Amniotic epithelial cell (primary cell): Measurements from ENCODE around the gene DDX47.
"Not testable (repeated sequence)": the region's sequence is repeated elsewhere in the genome, so short reads cannot be mapped to it uniquely, and the experiment has no call there.

Experiments
- DNase-seq: peaks from one replicate; pipeline ENCODE4 v3.0.0-alpha.2; 2010; ENCODE audit warnings: low read depth

DDX47 gene

DNA sequence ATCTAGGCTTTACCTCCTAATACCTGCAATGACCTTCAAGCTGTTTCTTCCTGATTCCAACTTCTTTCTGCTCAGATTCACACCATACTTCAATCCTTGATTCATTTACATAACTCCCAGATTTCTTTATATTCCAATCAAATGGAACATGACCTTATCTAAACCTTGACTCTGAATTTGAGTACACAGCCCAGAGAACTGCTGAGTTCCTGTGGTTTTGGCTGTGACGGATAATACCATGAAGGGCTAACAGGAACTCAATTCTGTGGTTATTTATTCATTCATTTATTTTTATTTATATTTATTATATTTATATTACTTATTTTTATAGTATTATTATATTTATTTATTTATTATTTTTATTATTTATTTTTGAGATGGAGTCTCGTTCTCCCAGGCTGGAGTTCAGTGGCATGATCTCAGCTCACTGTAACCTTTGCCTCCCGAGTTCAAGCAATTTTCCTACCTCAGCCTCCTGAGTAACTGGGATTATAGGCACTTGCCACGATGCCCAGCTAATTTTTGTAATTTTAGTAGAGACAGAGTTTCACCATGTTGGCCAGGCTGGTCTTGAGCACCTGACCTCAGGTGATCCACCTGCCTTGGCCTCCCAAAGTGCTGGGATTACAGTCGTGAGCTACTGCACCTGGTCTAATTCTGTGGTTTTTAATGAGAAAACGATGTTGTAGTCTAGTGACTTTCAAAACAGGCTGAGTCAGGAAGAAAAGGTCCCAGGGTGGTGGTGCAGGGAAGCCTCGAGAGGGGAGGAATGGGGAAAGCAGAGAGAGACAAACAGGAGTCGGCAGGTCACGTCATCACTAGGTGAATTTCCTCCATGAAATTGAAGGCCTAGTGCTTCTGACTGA lies 16.0 kb upstream of the DDX47 start:
- peak; percentile 61 for DNase-seq

DNA sequence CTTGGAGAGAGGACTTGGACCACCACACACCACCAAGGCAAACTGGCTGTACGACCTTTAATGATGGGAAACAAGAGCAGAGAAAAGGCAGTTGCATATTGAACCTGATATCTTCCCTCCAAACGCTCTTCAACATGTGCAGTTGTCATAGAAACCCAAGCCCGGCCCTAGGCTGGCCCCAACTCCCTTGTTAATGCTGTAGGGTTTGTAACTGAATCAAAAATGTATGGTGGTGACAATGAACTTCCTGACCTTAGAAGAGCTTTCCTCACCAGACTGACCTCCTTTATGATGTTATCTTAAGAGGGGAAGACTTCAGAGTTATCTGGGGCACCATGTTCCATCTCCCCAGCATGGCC lies 15.4 kb upstream of the DDX47 start:
- peak; percentile 15 for DNase-seq

GRCh38 chr12:12798480-12798879 lies 14.7 kb upstream of the DDX47 start:
- no peak for DNase-seq

GRCh38 chr12:12799163-12799920 lies 13.8 kb upstream of the DDX47 start:
- peak; percentile 30 for DNase-seq

GRCh38 chr12:12800406-12801180 lies 12.6 kb upstream of the DDX47 start:
- DNase-seq: peak; percentile 94

GRCh38 chr12:12801656-12802055 lies 11.5 kb upstream of the DDX47 start:
- DNase-seq: not testable (repeated sequence)

DNA sequence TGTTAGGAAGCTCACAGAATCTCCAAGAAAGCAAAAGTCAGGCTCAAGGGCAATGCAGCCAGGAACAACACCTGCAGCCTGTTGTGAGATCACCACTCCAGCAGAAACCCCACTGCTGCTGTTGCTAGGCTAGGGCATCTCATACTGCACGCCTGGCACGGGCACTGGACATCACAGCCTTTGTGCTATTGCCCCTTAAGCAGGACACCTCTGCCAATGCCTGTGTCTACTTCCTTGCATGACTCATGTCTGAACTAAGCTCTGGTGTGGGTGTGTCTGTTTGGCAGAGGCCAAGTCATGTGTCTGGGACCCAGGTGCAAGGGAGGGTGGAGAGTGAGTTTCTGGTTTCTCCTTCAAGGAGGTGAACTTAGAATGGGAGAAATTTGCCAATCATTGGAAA lies 10.0 kb upstream of the DDX47 start:
- DNase-seq: peak; percentile 77

GRCh38 chr12:12804011-12804410 lies 9.1 kb upstream of the DDX47 start:
- no peak for DNase-seq

DNA sequence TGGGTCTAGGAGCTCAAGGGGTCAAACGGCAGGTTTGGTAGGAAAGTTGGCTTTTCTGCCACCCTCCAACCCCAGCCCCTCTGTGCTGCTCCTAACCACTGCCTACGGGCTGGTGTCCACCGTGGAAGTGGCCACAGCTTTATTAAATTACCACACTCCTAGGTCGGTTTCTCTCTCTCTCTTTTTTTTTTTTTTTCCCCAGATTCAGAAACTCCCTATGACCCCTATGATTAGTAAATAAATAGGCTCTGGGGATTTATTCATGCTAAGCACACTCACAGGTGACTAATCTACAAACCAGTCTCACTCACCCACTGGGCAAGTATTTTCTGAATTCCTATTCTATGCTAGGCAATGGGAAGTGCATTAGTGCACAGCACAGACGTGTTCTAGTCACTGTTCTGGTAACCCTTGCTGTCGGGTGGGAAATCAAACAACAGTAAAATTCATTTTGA lies 8.7 kb upstream of the DDX47 start:
- peak; percentile 88 for DNase-seq

GRCh38 chr12:12806784-12807516 lies 6.2 kb upstream of the DDX47 start:
- DNase-seq: no peak

GRCh38 chr12:12807517-12807903 lies 5.6 kb upstream of the DDX47 start:
- not testable (repeated sequence) for DNase-seq

DNA sequence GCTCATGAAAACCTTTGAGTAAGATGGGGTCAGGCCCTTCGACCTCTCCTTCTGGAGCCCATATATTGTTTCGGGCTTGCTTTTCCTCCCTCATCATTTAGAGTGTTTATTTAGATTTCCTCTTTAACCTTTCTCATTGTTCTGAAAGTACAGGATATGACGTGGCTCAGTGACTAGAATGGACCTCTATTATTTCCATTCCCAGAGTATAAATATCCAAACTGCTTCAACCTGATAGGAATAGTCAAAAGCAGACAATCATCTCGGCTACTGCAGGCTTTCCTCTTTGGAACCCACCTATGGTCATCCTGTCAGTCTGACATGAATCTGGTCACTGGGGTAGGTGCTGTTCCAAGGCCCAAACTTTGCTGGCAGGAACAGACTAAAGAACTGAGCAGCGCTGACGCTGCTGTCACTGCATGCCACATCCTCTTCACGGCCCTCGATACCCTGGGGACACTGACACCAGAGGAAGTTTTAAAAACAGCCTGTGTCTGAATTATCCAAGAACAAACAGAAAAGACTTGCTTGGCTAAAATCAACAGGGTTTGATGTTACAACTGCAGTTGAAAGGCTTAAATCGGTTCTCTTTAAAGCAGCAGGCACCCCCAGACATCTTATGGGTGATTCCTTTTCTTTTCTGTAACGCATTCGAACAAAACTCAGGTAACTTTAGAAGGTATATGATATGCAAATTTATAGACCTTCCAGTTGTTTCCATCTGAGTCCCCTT lies 5.0 kb upstream of the DDX47 start:
- no peak for DNase-seq

- DNase-seq: no peak
These were observed 2.6 kb upstream of the DDX47 start for GRCh38 chr12:12810553-12811021.

DNA sequence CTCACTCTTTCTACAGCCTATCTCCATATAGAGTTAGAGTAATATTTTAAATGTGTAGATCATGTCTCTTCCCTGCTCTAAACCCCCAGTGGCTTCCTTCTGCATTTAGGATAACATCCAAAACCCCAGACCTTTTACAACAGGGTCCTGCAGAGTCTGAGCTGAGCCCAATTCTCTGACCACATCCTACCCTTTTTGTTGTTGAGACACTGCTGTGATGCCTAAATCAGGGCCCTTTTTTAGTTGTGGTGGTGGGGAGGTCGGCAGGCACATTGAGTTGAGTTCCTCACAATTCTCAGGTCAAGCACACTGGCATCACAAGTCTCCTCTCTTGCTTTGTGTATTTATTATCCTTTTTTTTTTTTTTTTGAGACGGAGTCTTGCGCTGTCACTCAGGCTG lies 1.8 kb upstream of the DDX47 start:
- DNase-seq: no peak

DNA sequence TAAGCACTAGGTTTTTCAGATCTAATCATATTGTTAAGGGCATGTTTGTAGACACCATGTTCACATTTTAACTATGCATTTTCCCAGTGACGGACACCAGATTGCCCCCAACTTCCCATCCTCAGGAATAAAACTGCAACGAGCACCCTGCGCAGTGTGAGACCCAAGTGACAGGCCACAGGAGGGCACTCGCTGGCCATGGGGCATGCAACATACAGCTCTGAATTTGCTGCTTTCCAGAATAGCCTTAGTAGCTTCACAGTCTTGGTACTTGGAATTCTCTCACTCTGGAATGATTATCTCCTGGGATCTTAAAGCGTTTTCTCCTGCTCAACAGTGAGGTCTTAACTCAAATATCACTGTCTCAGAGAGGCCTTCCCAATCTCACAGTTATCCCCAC lies 972 bp upstream of the DDX47 start:
- no peak for DNase-seq

- DNase-seq: no peak
These were observed 477 bp upstream of the DDX47 start for GRCh38 chr12:12812618-12813119.

DNA sequence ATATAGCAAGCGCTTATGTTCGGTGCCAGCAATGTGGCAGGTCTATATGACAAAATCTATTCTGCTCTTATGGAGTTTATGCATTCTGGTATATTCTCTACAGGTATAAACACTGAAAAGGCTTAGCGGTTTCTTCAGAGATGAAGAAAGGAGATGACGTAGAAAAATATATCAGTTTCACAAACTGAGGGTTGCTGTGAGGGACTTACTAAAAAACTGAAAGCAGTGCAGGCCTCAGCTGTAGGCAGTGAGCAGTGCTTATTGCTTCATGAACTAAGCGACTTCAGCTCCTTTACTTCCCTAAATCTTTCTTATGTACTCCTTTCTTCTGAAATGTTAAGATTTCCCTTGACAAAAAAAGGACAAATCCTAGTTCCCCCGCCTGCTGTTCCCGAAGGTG lies 4.5 kb downstream of the DDX47 start:
- DNase-seq: no peak

DNA sequence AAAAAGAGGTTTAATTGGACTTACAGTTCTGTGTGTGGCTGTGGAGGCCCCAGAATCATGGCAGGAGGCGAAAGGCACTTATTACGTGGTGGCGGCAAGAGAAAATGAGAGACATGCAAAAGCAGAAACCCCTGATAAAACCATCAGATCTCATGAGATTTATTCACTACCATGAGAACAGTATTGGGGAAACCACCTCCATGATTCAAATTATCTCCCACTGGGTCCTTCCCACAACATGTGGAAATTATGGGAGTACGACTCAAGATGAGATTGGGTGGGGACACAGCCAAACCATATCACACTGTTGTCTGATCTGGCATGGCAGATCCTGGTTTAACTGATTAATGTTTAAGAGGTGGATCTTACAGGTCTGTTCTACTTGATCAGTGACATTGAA lies 5.6 kb downstream of the DDX47 start:
- DNase-seq: no peak

- DNase-seq: no peak
These were observed 6.1 kb downstream of the DDX47 start for GRCh38 chr12:12819221-12819620.

DNA sequence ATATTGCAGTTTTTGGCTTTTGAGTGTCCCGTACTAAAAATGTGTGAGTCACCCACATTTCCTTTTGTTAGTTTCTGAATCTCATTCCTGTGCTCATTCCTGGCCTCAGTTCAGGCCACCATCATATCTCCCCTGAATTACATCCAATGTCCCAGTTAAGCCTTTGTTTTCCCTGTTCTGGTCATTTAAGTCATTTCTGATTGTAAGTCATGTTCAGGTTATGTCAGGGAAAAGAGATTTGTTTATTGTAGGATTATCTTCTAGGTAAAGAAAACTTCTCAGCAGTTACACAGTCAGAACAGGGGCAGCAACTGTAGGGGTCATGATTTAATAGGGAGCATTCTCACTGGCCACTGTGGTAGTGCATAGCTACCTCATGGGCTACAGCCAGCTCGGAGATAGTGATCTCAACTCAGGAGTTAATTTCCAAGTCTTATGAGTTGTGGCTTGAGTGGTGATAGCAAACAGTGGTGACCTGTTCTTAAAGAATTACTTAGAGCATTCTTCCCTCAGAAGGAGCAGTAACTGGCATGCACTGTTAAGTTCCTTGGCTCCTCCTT lies 6.7 kb downstream of the DDX47 start:
- DNase-seq: peak; percentile 97
